ENCODE data around the gene ANXA8. TPM values are rescaled to one million over a fixed set of nuclear protein-coding genes. Genes with fewer than 3 reads are reported as not detected.
"Not testable (repeated sequence)": the region's sequence is repeated elsewhere in the genome, so short reads cannot be mapped to it uniquely, and the experiment has no call there.

ANXA8 gene
- total RNA-seq, 1 experiment from 2014 or later = 0.22 TPM

- not testable (repeated sequence) for H3K23ac ChIP-seq (ENCODE audit: insufficient read length, low read depth, low read length); H2BK5ac ChIP-seq (ENCODE audit: insufficient read length, low read length); H3K9ac ChIP-seq (ENCODE audit: extremely low read depth, insufficient read length, low read length); H2BK120ac ChIP-seq (ENCODE audit: low read depth, low read length, poor library complexity, severe bottlenecking); H3K27ac ChIP-seq (ENCODE audit: insufficient read length, low read depth, low read length); H4K20me1 ChIP-seq (ENCODE audit: control insufficient read depth, insufficient read depth, insufficient read length); H3K18ac ChIP-seq (ENCODE audit: insufficient read length, low read depth, low read length); H2BK20ac ChIP-seq (ENCODE audit: low read depth, low read length, poor library complexity, severe bottlenecking); H3K14ac ChIP-seq (ENCODE audit: insufficient read depth, low read length); H3K27me3 ChIP-seq (ENCODE audit: insufficient read depth, low read length); H2AFZ ChIP-seq (ENCODE audit: low read length); H2BK15ac ChIP-seq (ENCODE audit: low read depth, low read length); H2BK12ac ChIP-seq (ENCODE audit: insufficient read length, low read depth, low read length); H3K4me3 Mint-ChIP-seq; H2AK5ac ChIP-seq (ENCODE audit: insufficient read length, low read length); H3K27me3 Mint-ChIP-seq (ENCODE audit: low read depth); DNase-seq; H3K79me1 ChIP-seq (ENCODE audit: insufficient read depth, low read depth, low read length, poor library complexity, severe bottlenecking); H4K91ac ChIP-seq (ENCODE audit: insufficient read length, low read depth, low read length); H3K36me3 Mint-ChIP-seq (ENCODE audit: insufficient read depth in 1 of 3, low read depth in 3 of 3); H3K4me1 ChIP-seq (ENCODE audit: insufficient read depth, low read length); H3K79me2 ChIP-seq (ENCODE audit: insufficient read depth, low read length); H3K9me3 ChIP-seq (ENCODE audit: control insufficient read depth, low read depth, low read length); H3K4me2 ChIP-seq (ENCODE audit: insufficient read depth, insufficient read length, low read length); H3K4ac ChIP-seq (ENCODE audit: low read depth, low read length); H3K23me2 ChIP-seq (ENCODE audit: insufficient read length, low read depth, low read length, poor library complexity, severe bottlenecking); H4K5ac ChIP-seq (ENCODE audit: insufficient read length, low read depth, low read length); H3K56ac ChIP-seq (ENCODE audit: insufficient read length, low read depth, low read length); H3T11ph ChIP-seq (ENCODE audit: low read length); H3K27ac Mint-ChIP-seq; H3K9me3 Mint-ChIP-seq; H3K4me1 Mint-ChIP-seq; H4K8ac ChIP-seq (replicated peaks; ENCODE audit: insufficient read length, low read depth, low read length)
- no CpG with 5 or more reads among the region's 9 CpGs for WGBS (ENCODE audit: extremely low coverage, insufficient read length, low lambda C conversion rate)
Observed at GRCh38 chr10:47462577-47463358, 21.1 kb downstream of the ANXA8 start.
